Endothelial cell of umbilical vein (primary cell): ENCODE measurements around the gene VPS35L. TPM values are rescaled to one million over a fixed set of nuclear protein-coding genes. Genes with fewer than 3 reads are reported as not detected.
A peak's percentile ranks its signal among the peaks of the same experiment; 100 is the strongest.

Source experiments
- BruUV-seq: library from RNA; stranded (reverse); fragments of 400-500 nt; replicated peaks from 2 replicates; lab custom pipeline; 2021; lab: Mats Ljungman, UMichigan
- CTCF ChIA-PET: fragments of 300-600, 350-600 bp; sonication (Branson Sonifier 250); formaldehyde crosslinking; loops from one replicate; lab custom pipeline; 2021; ENCODE audit warnings: antibody characterized with exemption, inconsistent platforms; lab: Charles Lee
- POLR2A ChIA-PET: fragments of 300-600, 350-600 bp; sonication (Branson Sonifier 250); formaldehyde crosslinking; loops from one replicate; lab custom pipeline; 2021; ENCODE audit warnings: antibody characterized with exemption, inconsistent platforms; lab: Charles Lee
- DNase-seq: peaks from one replicate; pipeline ENCODE4 v3.0.0-alpha.2; 2011; ENCODE audit warnings: low read depth, low spot score
- FAIRE-seq: peaks from 2 replicates; lab custom pipeline; 2011; peaks lifted over from hg19 to GRCh38; lab: Jason Lieb, UNC
- H2AFZ ChIP-seq: 2 replicates; pipeline ENCODE4 v1.6.0; 2012; ENCODE audit warnings: low read depth, low read length, control low read depth, inconsistent platforms
- H3K27ac ChIP-seq: 2 replicates; pipeline ENCODE4 v1.5.1; 2011; ENCODE audit warnings: low read depth, mild to moderate bottlenecking, control low read depth, low read length, moderate library complexity; ENCODE audit not compliant: insufficient read depth
- H3K27me3 ChIP-seq, 2 experiments: 2 replicates each; pipeline versions ENCODE4 v1.6.0 to v1.6.1; 2011; ENCODE audit warnings: low read length in 2 of 2, mixed read lengths in 1 of 2; ENCODE audit not compliant: control insufficient read depth in 2 of 2, insufficient read depth in 2 of 2
- H3K36me3 ChIP-seq, 2 experiments: 2 replicates in 1 of 2; 3 replicates in 1 of 2; pipeline ENCODE4 v1.5.1; 2011; ENCODE audit warnings: low read length in 2 of 2, mild to moderate bottlenecking in 1 of 2, moderate library complexity in 1 of 2; ENCODE audit not compliant: control insufficient read depth in 2 of 2, insufficient read depth in 2 of 2; ENCODE audit errors: extremely low read depth in 1 of 2
- H3K4me1 ChIP-seq: 3 replicates; pipeline ENCODE4 v1.5.1; 2011; ENCODE audit warnings: mild to moderate bottlenecking, low read length; ENCODE audit not compliant: control insufficient read depth, insufficient read depth; ENCODE audit errors: extremely low read depth
- H3K4me2 ChIP-seq: 2 replicates; pipeline ENCODE4 v1.6.1; 2011; ENCODE audit warnings: low read length, control low read depth, mixed read lengths; ENCODE audit not compliant: insufficient read depth
- H3K4me3 ChIP-seq, 3 experiments: fragments of 200-600 bp in 1 of 3; sonication (generic), shearing (Covaris generic) in 1 of 3; replicated peaks in 1 of 3; 2 replicates each; pipeline ENCODE4 v1.5.1; 2011 to 2016; ENCODE audit warnings: control low read depth in 3 of 3, low read length in 3 of 3, mild to moderate bottlenecking in 2 of 3, inconsistent platforms in 1 of 3, low read depth in 1 of 3, moderate library complexity in 1 of 3; ENCODE audit not compliant: insufficient read depth in 1 of 3
- H3K79me2 ChIP-seq: 2 replicates; pipeline ENCODE4 v1.6.0; 2012; ENCODE audit warnings: low read length, inconsistent platforms; ENCODE audit not compliant: control insufficient read depth, insufficient read depth
- H3K9ac ChIP-seq: replicated peaks from 2 replicates; pipeline ENCODE3; 2011; ENCODE audit warnings: low read length, control low read depth; ENCODE audit not compliant: insufficient read depth; ENCODE audit errors: extremely low read depth
- H3K9me1 ChIP-seq: replicated peaks from 3 replicates; pipeline ENCODE4 v1.6.0; 2011; ENCODE audit warnings: mild to moderate bottlenecking, low read length; ENCODE audit not compliant: control insufficient read depth, insufficient read depth; ENCODE audit errors: extremely low read depth
- H3K9me3 ChIP-seq: replicated peaks from 2 replicates; pipeline ENCODE4 v1.5.1; 2012; ENCODE audit warnings: low read length, inconsistent platforms; ENCODE audit not compliant: control insufficient read depth, insufficient read depth
- H4K20me1 ChIP-seq: replicated peaks from 2 replicates; pipeline ENCODE3; 2011; ENCODE audit warnings: mild to moderate bottlenecking, low read length; ENCODE audit not compliant: control insufficient read depth, insufficient read depth; ENCODE audit errors: extremely low read depth
- EZH2 ChIP-seq: IDR thresholded peaks from 2 replicates; pipeline ENCODE4 v1.6.1; 2012; ENCODE audit warnings: borderline replicate concordance, low read depth, mild to moderate bottlenecking, moderate library complexity, low read length, inconsistent platforms; ENCODE audit not compliant: severe bottlenecking
- FOS ChIP-seq: IDR thresholded peaks from 2 replicates; pipeline ENCODE4 v1.6.1; 2011; ENCODE audit warnings: mild to moderate bottlenecking, low read length, moderate library complexity, borderline replicate concordance; ENCODE audit not compliant: insufficient read depth
- MYC ChIP-seq: IDR thresholded peaks from one replicate; pipeline ENCODE4 v1.6.1; 2011; ENCODE audit warnings: mild to moderate bottlenecking, low read depth, low read length
- POLR2A ChIP-seq: IDR thresholded peaks from 2 replicates; pipeline ENCODE4 v1.6.1; 2012; ENCODE audit warnings: low read depth, mild to moderate bottlenecking, control low read depth, low read length
- POLR2AphosphoS5 ChIP-seq: IDR thresholded peaks from 2 replicates; pipeline ENCODE4 v1.6.1; 2012; ENCODE audit warnings: low read depth, mild to moderate bottlenecking, control low read depth, low read length, moderate library complexity; ENCODE audit not compliant: insufficient read depth
- dilution Hi-C: fragments of 300-500 bp; cut with MboI; formaldehyde crosslinking; loops from one replicate; pipeline ENCODE4 v1.15.0; 2019; ENCODE audit warnings: low sequenced_read_pairs; ENCODE audit not compliant: extremely low pct_ligation_motif_present
- intact Hi-C: fragments of 100-400 bp; cut with micrococcal nuclease; formaldehyde crosslinking; loops from one replicate; pipeline ENCODE4 v1.10.0; 2022
- polyA plus RNA-seq, 4 experiments: library from polyadenylated mRNA; depleted of rRNA in 3 of 4; stranded (reverse) in 3 of 4; unstranded in 1 of 4; fragments of >200 nt; gene quantifications; 2 replicates each; pipeline versions ENCODE4 v1.2.1 to v1.2.3, GENCODE V29; 2011 to 2012; ENCODE audit warnings: missing spikeins in 1 of 4
- total RNA-seq: library from RNA; stranded (reverse); gene quantifications from 2 replicates; pipeline ENCODE4 v1.2.3, GENCODE V29; 2021
- TF ChIP-seq, protein P1 (sequence below): IDR thresholded peaks from 2 replicates; pipeline ENCODE4 v1.6.1; 2011; ENCODE audit not compliant: insufficient read depth, insufficient read length
- TF ChIP-seq, protein P2 (sequence below), 2 donors: IDR thresholded peaks; 1 replicate in 1 of 2; 2 replicates in 1 of 2; pipeline ENCODE4 v1.5.1; 2011; ENCODE audit warnings: low read length in 2 of 2, mild to moderate bottlenecking in 2 of 2, moderate library complexity in 2 of 2, control low read depth in 1 of 2, inconsistent platforms in 1 of 2, low read depth in 1 of 2; ENCODE audit not compliant: insufficient read depth in 1 of 2; ENCODE audit errors: extremely low read depth in 1 of 2

The VPS35L gene
- total and polyA plus RNA-seq, 2 donors (not counting 3 experiments of a cell fraction or from before 2014, with no cell fraction given), result 49.1 to 91.1 TPM

GRCh38 chr16:19559242-19559910, 3.9 kb downstream of the VPS35L start:
- POLR2A ChIA-PET, result no interaction called here
- BruUV-seq, result no TSS peak
- CTCF ChIA-PET, result interaction anchor here (0.7 to 2.2 kb wide), 5 partner anchors 24 to 348 kb away, joined by 3 to 8 read pairs (median 4); no protein-coding TSS in a partner anchor
- peaks cover 3% of the 10 kb centered on the region for H4K20me1 ChIP-seq
- H3K4me1 ChIP-seq, result peaks cover 6% of the 10 kb centered on the region
- H3K9me3 ChIP-seq, result no peaks in the 10 kb centered on the region
- H2AFZ ChIP-seq, result no peak overlapping the region
- no peak overlapping the region for H3K9ac ChIP-seq
- dilution Hi-C loops (no loop called here), intact Hi-C loops (loop anchor here (1.0 to 5.0 kb wide), 3 partner anchors 41 to 327 kb away; partner anchors contain the start of genes IQCK and KNOP1)
- H3K4me3 ChIP-seq, result no peak overlapping the region
- no peaks in the 10 kb centered on the region for H3K9me1 ChIP-seq
- H3K27ac ChIP-seq, result no peak overlapping the region
- no peak for TF ChIP-seq MYC
- TF ChIP-seq, protein P1, sequence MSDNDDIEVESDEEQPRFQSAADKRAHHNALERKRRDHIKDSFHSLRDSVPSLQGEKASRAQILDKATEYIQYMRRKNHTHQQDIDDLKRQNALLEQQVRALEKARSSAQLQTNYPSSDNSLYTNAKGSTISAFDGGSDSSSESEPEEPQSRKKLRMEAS, result no peak
- no peak for TF ChIP-seq FOS
- TF ChIP-seq EZH2, result no peak
- no peak for TF ChIP-seq POLR2A
- no peak for TF ChIP-seq POLR2AphosphoS5
- TF ChIP-seq, protein P2, sequence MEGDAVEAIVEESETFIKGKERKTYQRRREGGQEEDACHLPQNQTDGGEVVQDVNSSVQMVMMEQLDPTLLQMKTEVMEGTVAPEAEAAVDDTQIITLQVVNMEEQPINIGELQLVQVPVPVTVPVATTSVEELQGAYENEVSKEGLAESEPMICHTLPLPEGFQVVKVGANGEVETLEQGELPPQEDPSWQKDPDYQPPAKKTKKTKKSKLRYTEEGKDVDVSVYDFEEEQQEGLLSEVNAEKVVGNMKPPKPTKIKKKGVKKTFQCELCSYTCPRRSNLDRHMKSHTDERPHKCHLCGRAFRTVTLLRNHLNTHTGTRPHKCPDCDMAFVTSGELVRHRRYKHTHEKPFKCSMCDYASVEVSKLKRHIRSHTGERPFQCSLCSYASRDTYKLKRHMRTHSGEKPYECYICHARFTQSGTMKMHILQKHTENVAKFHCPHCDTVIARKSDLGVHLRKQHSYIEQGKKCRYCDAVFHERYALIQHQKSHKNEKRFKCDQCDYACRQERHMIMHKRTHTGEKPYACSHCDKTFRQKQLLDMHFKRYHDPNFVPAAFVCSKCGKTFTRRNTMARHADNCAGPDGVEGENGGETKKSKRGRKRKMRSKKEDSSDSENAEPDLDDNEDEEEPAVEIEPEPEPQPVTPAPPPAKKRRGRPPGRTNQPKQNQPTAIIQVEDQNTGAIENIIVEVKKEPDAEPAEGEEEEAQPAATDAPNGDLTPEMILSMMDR (IDR thresholded peaks at IDR 0.05; ENCODE audit: extremely low read depth in 1 of 2, insufficient read depth in 1 of 2, low read depth in 1 of 2, low read length in 2 of 2), result peak; percentile 46 to 56
- H3K27me3 ChIP-seq, result no peaks in the 10 kb centered on the region
- H3K79me2 ChIP-seq, result peaks cover 19% of the 10 kb centered on the region
- H3K4me2 ChIP-seq, result no peak overlapping the region
- DNase-seq (peak; percentile 59), FAIRE-seq (peak; percentile 88)
- H3K36me3 ChIP-seq, result no peaks in the 10 kb centered on the region
